NB4 (cell line): ENCODE measurements around the gene TTC13.

Experiments used
- POLR2A ChIP-seq: IDR thresholded peaks from 2 replicates; pipeline ENCODE4 v1.6.1; 2011; ENCODE audit warnings: mild to moderate bottlenecking; ENCODE audit not compliant: insufficient read length; ENCODE audit errors: extremely low read depth
- TF ChIP-seq, protein P1 (sequence below): IDR thresholded peaks from one replicate; pipeline ENCODE4 v1.5.1; 2012; ENCODE audit warnings: low read depth, low read length

DNA sequence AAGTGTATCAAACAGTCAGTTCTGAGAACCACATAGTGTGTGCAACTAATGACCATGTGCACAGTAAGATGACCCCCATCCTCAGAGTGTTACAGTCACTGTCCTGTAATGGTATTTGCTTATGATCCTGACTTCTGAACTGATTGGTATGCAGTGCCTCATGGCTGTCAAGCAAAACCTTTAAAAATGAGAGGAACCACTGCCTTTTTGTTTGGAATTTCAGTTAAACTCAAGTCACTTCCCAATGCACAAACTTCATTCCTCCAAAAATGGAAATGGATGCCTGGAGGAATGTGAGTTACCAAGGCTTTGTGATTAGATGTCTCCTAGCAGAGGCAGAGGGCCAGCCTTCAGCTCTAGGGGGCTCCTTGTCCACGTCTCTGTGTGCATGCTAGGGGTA is 120.8 kb downstream of the TTC13 start:
- TF ChIP-seq, protein P1, sequence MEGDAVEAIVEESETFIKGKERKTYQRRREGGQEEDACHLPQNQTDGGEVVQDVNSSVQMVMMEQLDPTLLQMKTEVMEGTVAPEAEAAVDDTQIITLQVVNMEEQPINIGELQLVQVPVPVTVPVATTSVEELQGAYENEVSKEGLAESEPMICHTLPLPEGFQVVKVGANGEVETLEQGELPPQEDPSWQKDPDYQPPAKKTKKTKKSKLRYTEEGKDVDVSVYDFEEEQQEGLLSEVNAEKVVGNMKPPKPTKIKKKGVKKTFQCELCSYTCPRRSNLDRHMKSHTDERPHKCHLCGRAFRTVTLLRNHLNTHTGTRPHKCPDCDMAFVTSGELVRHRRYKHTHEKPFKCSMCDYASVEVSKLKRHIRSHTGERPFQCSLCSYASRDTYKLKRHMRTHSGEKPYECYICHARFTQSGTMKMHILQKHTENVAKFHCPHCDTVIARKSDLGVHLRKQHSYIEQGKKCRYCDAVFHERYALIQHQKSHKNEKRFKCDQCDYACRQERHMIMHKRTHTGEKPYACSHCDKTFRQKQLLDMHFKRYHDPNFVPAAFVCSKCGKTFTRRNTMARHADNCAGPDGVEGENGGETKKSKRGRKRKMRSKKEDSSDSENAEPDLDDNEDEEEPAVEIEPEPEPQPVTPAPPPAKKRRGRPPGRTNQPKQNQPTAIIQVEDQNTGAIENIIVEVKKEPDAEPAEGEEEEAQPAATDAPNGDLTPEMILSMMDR, result no peak
- TF ChIP-seq POLR2A, result no peak
